Fibroblast of pulmonary artery (primary cell): ENCODE results near the gene TCF7.

Experiments used
- DNase-seq: peaks from one replicate; pipeline ENCODE4 v3.0.0-alpha.2; 2010; ENCODE audit warnings: low read depth
- H3K4me3 ChIP-seq: replicated peaks from 2 replicates; pipeline ENCODE4 v1.5.1; 2011; ENCODE audit warnings: low read depth, mild to moderate bottlenecking, control low read depth, low read length, moderate library complexity
- CTCF ChIP-seq: IDR thresholded peaks from 2 replicates; pipeline ENCODE4 v1.5.1; 2011; ENCODE audit warnings: mild to moderate bottlenecking, control low read depth, low read length, inconsistent platforms; ENCODE audit errors: missing control alignments

Gene TCF7

GRCh38 chr5:134142052-134142451 lies 27.6 kb downstream of the TCF7 start:
- no peak overlapping the region for H3K4me3 ChIP-seq
- no peak for TF ChIP-seq CTCF
- no peak for DNase-seq

GRCh38 chr5:134142806-134143205 lies 28.3 kb downstream of the TCF7 start:
- H3K4me3 ChIP-seq = no peak overlapping the region
- TF ChIP-seq CTCF = no peak
- DNase-seq = no peak

DNA sequence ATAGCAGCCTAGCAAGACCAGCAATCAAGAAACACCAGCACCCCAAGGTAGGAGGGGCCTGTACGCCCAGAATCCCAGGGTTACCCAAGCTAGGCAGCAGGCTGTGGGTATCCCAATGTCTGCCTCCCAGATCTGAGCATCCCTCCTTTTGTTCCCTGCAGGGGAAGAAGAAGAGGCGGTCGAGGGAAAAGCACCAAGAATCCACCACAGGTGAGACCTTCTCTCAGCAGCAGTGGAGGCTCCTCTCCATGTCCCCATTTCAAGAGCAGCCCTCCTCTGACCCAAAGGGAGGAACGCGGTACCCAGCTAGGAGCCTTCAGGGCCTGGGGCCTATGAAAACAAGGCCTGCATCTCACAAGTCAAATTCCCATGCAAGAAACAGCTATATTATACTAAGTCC lies 28.9 kb downstream of the TCF7 start:
- DNase-seq = no peak
- no peak overlapping the region for H3K4me3 ChIP-seq
- no peak for TF ChIP-seq CTCF

DNA sequence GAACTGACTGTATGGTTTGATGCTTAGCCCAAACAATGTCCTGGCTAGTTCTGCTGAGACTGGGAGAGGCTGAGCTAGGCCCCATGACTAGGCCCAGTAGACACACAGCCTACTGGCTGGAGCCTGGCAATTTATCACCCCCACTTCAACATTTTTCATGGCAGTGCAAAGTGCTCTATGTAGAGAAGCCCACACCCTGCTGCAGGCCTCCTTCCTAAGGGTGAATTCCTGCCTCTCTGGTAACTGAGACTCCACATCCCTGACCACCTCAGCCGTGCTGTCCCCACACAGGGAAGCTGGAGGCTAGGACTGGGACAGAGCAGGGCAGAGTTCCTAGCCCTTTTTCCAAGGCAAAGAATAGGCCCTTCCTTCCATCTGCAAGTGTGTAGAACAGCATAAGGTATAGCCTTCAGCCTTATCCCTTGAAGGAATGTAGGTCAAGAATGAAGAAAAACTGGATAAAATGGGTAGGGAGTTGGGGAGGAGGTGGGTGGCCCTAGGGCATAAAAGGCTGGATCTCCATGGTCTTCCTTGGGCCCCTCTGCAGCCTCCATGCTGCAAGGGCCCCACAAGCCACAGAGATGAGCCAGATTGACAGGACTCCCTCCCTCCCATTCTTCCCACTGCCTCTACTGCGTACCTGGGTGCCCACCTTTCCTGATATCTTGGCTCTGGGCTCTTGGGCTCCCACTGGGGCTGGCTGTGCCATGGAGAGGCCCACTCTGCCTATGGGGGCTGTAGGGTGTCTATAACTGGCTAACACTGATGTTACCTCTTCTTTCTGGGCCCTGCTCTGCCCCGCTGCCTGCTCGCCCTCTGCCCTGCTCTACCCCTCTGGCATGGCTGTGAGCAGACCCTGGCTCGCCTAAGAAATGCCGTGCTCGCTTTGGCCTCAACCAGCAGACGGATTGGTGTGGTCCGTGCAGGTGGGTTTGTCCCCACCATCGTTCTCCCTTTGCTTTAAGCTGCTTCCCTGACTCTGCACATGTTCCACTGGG lies 29.8 kb downstream of the TCF7 start:
- H3K4me3 ChIP-seq = no peak overlapping the region
- no peak for TF ChIP-seq CTCF
- DNase-seq = no peak

GRCh38 chr5:134145041-134145757 lies 30.7 kb downstream of the TCF7 start:
- DNase-seq = no peak
- no peak for TF ChIP-seq CTCF

GRCh38 chr5:134145779-134146581 lies 31.5 kb downstream of the TCF7 start:
- peak; percentile 76 for DNase-seq
- peak; percentile 97 for TF ChIP-seq CTCF
- no peak overlapping the region for H3K4me3 ChIP-seq

More at GRCh38 chr5:134145041-134145757, 30.7 kb downstream of the TCF7 start:
- no peak overlapping the region for H3K4me3 ChIP-seq
